ENCODE results near the gene SECTM1.

The SECTM1 gene

GRCh38 chr17:82314727-82315605, 18.6 kb downstream of the SECTM1 start:
- no peak for DNase-seq (ENCODE audit: low read depth in 2 of 2)
- no peak overlapping the region for H3K4me3 ChIP-seq (replicated peaks in 1 of 2; ENCODE audit: low read depth in 2 of 2, low read length in 2 of 2)
- TF ChIP-seq CTCF (IDR thresholded peaks at IDR 0.05; ENCODE audit: low read depth, low read length) = no peak

- no peak overlapping the region for H3K4me3 ChIP-seq (replicated peaks in 1 of 2; ENCODE audit: low read depth in 2 of 2, low read length in 2 of 2)
- TF ChIP-seq CTCF (IDR thresholded peaks at IDR 0.05; ENCODE audit: low read depth, low read length) = no peak
- no peak for DNase-seq (ENCODE audit: low read depth in 2 of 2)
Measured at GRCh38 chr17:82314012-82314726, 19.4 kb downstream of the SECTM1 start.

GRCh38 chr17:82313195-82314011, 20.2 kb downstream of the SECTM1 start:
- TF ChIP-seq CTCF (IDR thresholded peaks at IDR 0.05; ENCODE audit: low read depth, low read length) = no peak
- no peak for DNase-seq (ENCODE audit: low read depth in 2 of 2)
- H3K4me3 ChIP-seq (replicated peaks in 1 of 2; ENCODE audit: low read depth in 2 of 2, low read length in 2 of 2) = no peak overlapping the region

- no peak overlapping the region for H3K4me3 ChIP-seq (replicated peaks in 1 of 2; ENCODE audit: low read depth in 2 of 2, low read length in 2 of 2)
- no peak for DNase-seq (ENCODE audit: low read depth in 2 of 2)
- no peak for TF ChIP-seq CTCF (IDR thresholded peaks at IDR 0.05; ENCODE audit: low read depth, low read length)
Measured at GRCh38 chr17:82311971-82312370, 21.6 kb downstream of the SECTM1 start.

- no peak for DNase-seq (ENCODE audit: low read depth in 2 of 2)
- no peak overlapping the region for H3K4me3 ChIP-seq (replicated peaks in 1 of 2; ENCODE audit: low read depth in 2 of 2, low read length in 2 of 2)
- TF ChIP-seq CTCF (IDR thresholded peaks at IDR 0.05; ENCODE audit: low read depth, low read length) = no peak
Measured at GRCh38 chr17:82310877-82311276, 22.7 kb downstream of the SECTM1 start.

GRCh38 chr17:82309656-82310570, 23.7 kb downstream of the SECTM1 start:
- no peak for DNase-seq (ENCODE audit: low read depth in 2 of 2)
- no peak for TF ChIP-seq CTCF (IDR thresholded peaks at IDR 0.05; ENCODE audit: low read depth, low read length)
- H3K4me3 ChIP-seq (replicated peaks in 1 of 2; ENCODE audit: low read depth in 2 of 2, low read length in 2 of 2) = no peak overlapping the region
